HEK293 (cell line): Measurements from ENCODE around the gene SCIMP.

Source experiments
- BCL11A ChIP-seq: fragments of 450-650 bp; formaldehyde crosslinking; IDR thresholded peaks from 2 replicates; pipeline ENCODE4 v1.5.1; 2016; ENCODE audit warnings: low read depth, missing biosample characterization, missing genetic modification characterization
- CTCF ChIP-seq: fragments of 450-650 bp; formaldehyde crosslinking; IDR thresholded peaks from 2 replicates; pipeline ENCODE4 v1.5.1; 2016; ENCODE audit warnings: missing biosample characterization, missing genetic modification characterization
- KLF16 ChIP-seq: fragments of 450-650 bp; formaldehyde crosslinking; IDR thresholded peaks from 2 replicates; pipeline ENCODE4 v1.5.1; 2017; ENCODE audit warnings: missing biosample characterization, missing genetic modification characterization
- ZBTB17 ChIP-seq: fragments of 450-650 bp; formaldehyde crosslinking; IDR thresholded peaks from 2 replicates; pipeline ENCODE4 v1.5.1; 2016; ENCODE audit warnings: missing biosample characterization, missing genetic modification characterization
- ZNF121 ChIP-seq: fragments of 450-650 bp; formaldehyde crosslinking; IDR thresholded peaks from 2 replicates; pipeline ENCODE4 v1.5.1; 2016; ENCODE audit warnings: missing biosample characterization, missing genetic modification characterization
- ZNF132 ChIP-seq: fragments of 450-650 bp; formaldehyde crosslinking; IDR thresholded peaks from 2 replicates; pipeline ENCODE4 v1.5.1; 2017; ENCODE audit warnings: missing biosample characterization, missing genetic modification characterization, borderline replicate concordance
- ZNF138 ChIP-seq: fragments of 450-650 bp; formaldehyde crosslinking; IDR thresholded peaks from 2 replicates; pipeline ENCODE4 v1.5.1; 2016; ENCODE audit warnings: missing biosample characterization, missing genetic modification characterization, borderline replicate concordance
- ZNF146 ChIP-seq: fragments of 450-650 bp; formaldehyde crosslinking; IDR thresholded peaks from 2 replicates; pipeline ENCODE4 v1.5.1; 2016; ENCODE audit warnings: missing biosample characterization, missing genetic modification characterization
- ZNF223 ChIP-seq: fragments of 450-650 bp; formaldehyde crosslinking; IDR thresholded peaks from 2 replicates; pipeline ENCODE4 v1.5.1; 2016; ENCODE audit warnings: missing biosample characterization, missing genetic modification characterization
- ZNF24 ChIP-seq: fragments of 450-650 bp; formaldehyde crosslinking; IDR thresholded peaks from 2 replicates; pipeline ENCODE4 v1.5.1; 2016; ENCODE audit warnings: missing biosample characterization, missing genetic modification characterization
- ZNF391 ChIP-seq: fragments of 450-650 bp; formaldehyde crosslinking; IDR thresholded peaks from 2 replicates; pipeline ENCODE4 v1.5.1; 2016; ENCODE audit warnings: low read depth, missing biosample characterization, missing genetic modification characterization, borderline replicate concordance
- ZNF529 ChIP-seq: fragments of 450-650 bp; formaldehyde crosslinking; IDR thresholded peaks from 2 replicates; pipeline ENCODE4 v1.5.1; 2017; ENCODE audit warnings: missing genetic modification characterization, missing biosample characterization; ENCODE audit not compliant: insufficient replicate concordance
- TF ChIP-seq, protein P1 (sequence below): fragments of 450-650 bp; formaldehyde crosslinking; IDR thresholded peaks from 2 replicates; pipeline ENCODE4 v1.5.1; 2016; ENCODE audit warnings: missing biosample characterization, missing genetic modification characterization

DNA sequence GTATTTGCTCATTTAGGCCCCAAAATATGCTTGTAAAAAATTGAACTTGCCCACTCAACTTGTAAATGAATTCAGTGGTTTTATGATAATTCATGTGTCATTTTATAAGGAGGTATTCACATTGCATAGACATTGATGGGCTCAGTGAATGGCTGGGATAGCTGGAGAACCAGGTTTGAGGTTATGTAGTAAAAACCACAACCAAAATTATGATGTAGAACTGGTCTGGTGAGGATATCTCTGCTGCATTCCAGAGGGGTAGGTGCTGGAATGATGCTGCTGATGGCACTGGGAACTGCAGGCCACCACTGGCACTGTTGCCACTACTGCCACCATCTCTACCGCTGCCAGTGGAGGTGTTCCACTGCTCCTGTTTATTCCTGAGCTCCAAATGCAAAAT is 25.9 kb upstream of the SCIMP start:
- TF ChIP-seq ZNF391 (tag by site-specific recombination) = no peak
- no peak for TF ChIP-seq CTCF (tag by site-specific recombination)
- TF ChIP-seq ZNF138 = no peak
- TF ChIP-seq ZNF132 = no peak
- no peak for TF ChIP-seq KLF16 (tag by site-specific recombination)
- TF ChIP-seq ZNF529 (tag by site-specific recombination) = no peak
- TF ChIP-seq ZNF223 = no peak
- TF ChIP-seq, protein P1, sequence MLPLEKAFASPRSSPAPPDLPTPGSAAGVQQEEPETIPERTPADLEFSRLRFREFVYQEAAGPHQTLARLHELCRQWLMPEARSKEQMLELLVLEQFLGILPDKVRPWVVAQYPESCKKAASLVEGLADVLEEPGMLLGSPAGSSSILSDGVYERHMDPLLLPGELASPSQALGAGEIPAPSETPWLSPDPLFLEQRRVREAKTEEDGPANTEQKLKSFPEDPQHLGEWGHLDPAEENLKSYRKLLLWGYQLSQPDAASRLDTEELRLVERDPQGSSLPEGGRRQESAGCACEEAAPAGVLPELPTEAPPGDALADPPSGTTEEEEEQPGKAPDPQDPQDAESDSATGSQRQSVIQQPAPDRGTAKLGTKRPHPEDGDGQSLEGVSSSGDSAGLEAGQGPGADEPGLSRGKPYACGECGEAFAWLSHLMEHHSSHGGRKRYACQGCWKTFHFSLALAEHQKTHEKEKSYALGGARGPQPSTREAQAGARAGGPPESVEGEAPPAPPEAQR (tag by site-specific recombination) = no peak
- no peak for TF ChIP-seq ZNF121 (tag by site-specific recombination)
- TF ChIP-seq ZNF24 (tag by site-specific recombination) = no peak
- no peak for TF ChIP-seq BCL11A (tag by site-specific recombination)
- TF ChIP-seq ZNF146 (tag by site-specific recombination) = no peak
- no peak for TF ChIP-seq ZBTB17 (tag by site-specific recombination)
